DOHH2 (cell line): ENCODE data around the gene REST.

Source experiments
- EZH2phosphoT487 ChIP-seq: fragments of 200-600 bp; sonication (generic); IDR thresholded peaks from 2 replicates; pipeline ENCODE4 v1.6.1; 2017; ENCODE audit warnings: borderline replicate concordance, mild to moderate bottlenecking, antibody characterized with exemption, low read length, moderate library complexity, mixed read lengths
- TF ChIP-seq, protein P1 (sequence below): fragments of 200-600 bp; sonication (generic); IDR thresholded peaks from one replicate; pipeline ENCODE4 v1.5.1; 2014; ENCODE audit warnings: antibody characterized with exemption, mild to moderate bottlenecking, low read depth, low read length; ENCODE audit not compliant: poor library complexity, severe bottlenecking

DNA sequence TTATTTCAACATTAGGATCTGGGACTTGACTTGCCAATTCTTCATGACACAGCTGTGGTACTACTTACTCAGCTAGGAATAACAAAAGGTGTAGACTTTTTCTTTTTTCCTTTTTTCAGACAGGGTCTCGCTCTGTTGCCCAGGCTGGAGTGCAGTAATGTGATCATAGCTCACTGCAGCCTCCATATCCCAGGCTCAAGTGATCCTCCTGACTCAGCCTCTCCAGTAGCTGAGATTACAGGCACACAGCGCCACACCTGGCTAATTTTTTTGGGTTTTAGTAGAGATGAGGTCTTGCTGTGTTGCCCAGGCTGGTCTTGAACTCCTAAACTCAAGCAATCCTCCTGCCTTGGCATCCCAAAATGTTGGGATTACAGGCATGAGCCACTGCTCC is 53.4 kb downstream of the REST start:
- TF ChIP-seq, protein P1, sequence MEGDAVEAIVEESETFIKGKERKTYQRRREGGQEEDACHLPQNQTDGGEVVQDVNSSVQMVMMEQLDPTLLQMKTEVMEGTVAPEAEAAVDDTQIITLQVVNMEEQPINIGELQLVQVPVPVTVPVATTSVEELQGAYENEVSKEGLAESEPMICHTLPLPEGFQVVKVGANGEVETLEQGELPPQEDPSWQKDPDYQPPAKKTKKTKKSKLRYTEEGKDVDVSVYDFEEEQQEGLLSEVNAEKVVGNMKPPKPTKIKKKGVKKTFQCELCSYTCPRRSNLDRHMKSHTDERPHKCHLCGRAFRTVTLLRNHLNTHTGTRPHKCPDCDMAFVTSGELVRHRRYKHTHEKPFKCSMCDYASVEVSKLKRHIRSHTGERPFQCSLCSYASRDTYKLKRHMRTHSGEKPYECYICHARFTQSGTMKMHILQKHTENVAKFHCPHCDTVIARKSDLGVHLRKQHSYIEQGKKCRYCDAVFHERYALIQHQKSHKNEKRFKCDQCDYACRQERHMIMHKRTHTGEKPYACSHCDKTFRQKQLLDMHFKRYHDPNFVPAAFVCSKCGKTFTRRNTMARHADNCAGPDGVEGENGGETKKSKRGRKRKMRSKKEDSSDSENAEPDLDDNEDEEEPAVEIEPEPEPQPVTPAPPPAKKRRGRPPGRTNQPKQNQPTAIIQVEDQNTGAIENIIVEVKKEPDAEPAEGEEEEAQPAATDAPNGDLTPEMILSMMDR, result no peak
- no peak for TF ChIP-seq EZH2phosphoT487
